Activated CD8-positive, alpha-beta memory T cell treated with anti-CD3 and anti-CD28 coated beads, Interleukin-2, amount 50 U/mL, for 24 hours (primary cell): ENCODE measurements around the gene EVC.
"Not testable (repeated sequence)": the region's sequence is repeated elsewhere in the genome, so short reads cannot be mapped to it uniquely, and the experiment has no call there.

Source experiments
- DNase-seq: peaks from one replicate; pipeline ENCODE4 v3.0.0-alpha.2; 2020; ENCODE audit errors: extremely low read depth

EVC gene

GRCh38 chr4:5842456-5842855 lies 131.5 kb downstream of the EVC start:
- no peak for DNase-seq

DNA sequence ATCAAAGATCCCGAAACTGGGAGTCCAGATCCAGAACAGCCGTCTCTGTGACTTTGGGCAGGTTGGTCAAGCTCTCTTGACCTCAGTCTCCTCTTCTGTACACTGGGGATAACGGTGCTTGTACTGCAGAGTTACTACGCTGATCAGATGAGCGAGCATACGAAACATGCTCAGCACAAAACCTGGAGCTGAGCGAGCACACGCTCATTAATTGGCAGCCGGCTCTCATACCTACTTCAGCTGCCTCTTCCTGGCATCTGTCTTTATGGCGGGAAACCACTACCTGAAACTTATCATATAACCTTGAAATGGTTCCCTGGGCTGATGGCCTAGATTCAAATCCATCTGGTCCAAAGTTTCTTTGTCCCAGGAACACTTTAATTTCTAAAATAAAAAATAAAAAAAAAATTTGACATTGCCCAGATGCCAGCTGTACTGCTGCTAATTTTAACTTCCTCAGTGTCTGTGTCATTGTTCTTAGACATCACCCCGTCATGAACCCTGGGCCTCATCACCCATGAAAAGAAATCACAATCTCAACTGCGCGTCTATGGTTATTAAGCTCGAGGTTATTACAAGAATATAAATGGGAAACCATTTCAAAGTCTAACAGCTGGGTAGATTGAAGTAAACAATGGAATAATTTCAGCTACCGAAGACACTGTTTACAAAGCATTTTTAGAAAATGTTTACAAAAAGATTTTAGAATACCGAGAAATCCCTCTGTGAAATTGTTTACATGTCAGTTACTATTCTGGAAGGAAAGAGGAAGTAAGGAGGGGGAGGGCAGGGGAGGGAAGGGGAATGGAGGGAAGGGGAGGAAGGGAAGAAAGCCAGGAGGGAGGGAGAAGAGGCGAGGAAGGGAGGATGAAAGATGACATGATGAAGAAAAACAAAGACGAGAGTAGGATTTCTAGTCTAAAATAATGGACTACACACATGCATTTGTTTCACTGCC lies 132.9 kb downstream of the EVC start:
- DNase-seq: no peak

DNA sequence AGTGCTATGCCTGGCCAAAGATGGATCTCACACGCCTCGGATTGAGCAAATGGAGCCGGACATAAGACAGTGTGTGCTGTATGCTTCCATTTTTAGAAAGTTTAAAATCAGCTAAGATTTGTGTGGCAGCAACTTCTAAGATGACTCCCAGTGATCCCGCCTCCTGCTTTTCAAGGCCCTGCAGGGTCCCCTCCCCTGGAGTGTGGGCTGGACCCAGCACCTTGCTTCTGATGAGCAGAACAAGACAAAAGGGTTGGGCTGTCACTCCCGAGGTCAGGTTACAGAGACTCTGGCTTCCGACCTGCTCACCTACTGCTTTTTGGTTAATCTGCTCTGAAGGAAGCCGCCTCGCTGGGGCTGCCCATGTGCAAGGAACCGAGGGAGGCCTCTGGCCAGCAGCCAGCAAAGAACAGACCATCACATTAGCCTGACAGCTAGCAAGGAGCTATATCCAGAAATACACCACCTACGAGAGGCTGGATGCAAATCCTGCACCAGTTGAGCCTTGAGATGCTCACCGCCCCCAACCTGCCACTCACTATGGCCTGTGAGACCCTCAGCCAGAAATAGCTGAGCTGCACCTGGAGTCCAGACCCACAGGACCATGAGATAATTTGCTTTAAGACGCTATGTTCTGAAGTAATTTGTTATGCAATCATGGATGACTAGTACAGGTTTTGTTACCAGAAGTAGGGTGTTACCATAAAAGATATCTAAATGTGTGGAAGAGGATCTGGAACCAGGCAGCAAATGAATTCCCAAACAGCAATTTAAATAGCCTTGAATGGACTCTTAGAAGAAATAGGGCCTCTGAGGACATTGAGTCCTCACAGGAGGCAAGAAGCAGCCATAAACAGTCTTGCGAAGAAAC lies 134.3 kb downstream of the EVC start:
- DNase-seq: no peak

DNA sequence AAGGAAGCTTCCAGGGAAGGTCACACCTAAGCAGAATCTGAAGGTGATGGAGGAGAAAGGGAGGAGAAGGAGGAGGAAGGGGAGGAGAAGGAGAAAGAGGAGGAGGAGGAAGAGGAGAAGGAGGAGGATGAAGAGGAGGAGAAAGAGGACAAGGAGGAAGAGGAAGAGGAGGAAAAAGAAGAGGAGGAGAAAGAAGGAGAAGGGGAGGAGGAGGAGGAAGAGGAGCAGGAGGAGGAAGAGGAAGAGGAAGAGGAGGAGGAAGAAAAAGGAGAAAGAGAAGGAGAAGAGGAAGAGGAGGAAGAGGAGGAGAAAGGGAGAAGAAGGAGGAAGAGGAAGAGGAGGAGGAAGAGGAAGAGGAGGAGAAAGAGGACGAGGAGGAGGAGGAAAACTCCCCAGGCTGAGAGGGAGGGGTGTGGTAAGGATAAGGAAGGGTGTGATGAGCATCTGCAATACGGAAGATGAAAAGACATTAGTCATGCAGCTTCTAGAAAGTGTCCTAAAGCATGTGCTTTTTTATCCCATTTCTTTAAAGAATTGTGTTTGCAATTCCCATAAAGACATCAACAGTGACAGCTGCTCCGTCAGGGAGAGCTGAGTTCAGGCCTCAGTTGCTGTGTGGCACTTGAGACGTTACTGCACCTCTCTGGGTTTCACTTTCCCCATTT lies 140.8 kb downstream of the EVC start:
- DNase-seq: no peak

DNA sequence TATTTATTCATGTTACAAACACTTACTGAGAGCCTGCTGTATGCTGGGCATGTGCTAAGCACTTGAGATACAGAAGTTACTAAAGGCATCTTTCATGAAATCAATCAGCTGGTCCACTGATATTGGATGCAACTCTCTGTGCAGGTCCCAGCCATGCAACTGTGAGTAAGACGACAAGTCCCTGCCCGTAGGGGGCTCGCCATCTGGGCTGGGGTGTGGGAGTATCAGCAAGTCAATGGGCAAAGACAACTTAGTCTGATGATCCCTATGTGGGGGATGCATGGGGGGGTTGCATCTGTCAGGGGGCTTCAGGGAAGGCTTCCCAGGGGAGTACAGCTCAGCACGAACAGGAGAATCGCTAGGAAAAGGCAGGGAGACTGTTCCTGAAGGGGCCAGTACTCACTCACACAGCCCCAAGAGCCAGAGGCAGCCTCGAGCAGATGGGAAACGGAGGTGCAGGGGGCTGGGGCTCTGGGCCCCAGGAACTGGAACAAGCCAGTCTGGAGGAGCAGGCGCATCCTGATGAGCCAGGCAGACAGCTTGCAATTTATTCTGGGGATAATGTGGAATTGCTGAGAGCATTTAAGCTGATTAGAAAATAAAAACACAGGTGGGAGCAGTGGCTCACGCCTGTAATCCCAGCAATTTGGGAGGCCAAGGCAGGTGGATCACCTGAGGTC lies 141.7 kb downstream of the EVC start:
- no peak for DNase-seq

DNA sequence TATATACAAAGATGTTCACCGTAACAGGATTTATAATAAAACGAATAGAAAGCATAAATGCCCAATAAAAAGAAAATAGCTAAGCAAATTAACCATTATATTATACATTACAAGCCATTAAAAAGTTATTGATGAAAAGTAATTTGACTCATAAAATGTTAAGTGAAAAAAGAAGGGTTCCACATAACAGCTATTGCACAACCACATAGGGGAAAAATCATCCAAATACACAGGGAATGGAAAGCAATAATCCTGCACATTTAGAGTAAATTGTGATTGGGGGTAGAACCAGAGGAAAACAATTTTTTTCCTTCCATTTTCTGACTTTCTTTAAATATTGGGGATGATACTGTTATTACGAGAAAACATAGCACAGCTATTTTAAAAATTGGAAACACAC lies 143.9 kb downstream of the EVC start:
- no peak for DNase-seq

DNA sequence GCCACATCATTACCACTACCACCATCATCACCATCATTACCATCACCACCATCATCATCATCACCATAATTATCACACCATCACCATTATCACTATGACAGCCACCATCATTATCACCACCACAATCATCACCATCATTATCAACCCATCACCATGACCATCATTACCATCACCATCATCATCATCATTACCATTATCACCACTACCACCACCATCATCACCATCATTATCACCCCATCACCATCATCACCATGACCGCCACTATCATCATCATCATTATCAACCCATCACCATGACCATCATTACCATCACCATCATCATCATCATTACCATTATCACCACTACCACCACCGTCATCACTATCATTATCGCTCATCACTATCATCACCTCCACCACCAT lies 145.4 kb downstream of the EVC start:
- not testable (repeated sequence) for DNase-seq

GRCh38 chr4:5857199-5857598 lies 146.2 kb downstream of the EVC start:
- no peak for DNase-seq

DNA sequence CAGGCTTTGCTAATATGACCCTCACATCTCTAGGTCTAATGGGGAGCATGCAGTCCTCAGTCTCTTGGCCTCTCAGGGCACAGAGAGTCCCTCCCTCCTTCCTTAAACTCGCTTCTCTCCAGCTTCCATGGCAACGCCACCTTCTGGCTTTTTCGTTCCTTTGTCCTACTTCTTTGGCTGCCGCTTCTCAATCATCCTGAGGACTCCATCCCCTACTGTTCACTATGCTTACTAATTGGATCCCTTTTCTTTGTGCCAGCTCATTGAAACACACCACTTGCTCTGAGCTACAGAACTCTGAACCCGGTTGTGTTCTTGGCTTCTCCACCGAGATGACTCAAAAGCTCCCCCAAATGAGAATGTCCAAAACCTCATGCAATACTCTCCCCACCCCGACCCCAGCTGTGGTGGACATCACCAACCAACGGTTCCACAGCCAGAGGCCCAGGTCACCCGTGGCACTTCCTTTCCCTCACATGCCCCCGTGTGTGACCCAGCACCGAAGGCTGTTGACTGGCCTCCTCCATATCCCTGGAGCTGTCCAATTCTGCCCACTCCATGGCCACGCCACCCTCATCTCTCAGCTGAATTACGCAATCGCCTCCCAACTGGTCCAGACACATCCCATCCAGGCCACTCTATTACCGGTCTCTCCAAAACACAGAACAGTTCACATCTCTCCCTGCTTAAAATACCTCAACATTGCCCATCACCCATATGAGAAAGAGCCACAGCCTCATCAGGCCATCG lies 147.2 kb downstream of the EVC start:
- DNase-seq: no peak

DNA sequence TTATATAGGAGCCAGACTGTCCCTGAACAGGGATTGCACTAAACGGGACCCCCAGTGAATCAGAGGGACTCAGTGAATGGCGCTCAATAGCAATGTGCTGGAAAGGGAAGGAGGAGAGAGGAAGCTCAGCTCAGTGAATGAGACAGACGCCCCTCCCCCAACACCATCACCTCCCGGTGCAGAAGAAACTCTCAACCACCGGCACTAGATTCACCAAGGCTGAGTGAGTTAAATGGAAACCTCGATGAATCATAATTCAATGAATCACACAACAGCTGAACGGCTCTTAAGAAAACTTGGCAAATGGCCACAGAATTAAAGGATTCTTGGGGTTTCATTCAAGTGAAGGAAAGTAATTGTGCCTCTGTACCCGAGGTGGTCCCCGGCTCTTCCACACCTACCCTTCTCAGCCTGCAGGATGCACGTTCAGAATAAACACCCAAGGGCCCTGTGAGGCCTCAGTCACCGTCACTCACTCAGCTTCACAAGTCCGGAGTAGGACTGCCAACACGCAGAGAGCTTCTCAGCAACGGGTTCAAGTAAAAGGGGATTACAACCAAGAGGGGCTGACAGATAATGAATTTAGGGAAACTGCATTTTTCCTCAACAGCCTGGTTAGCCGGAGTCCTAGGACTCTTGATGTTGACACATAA lies 152.6 kb downstream of the EVC start:
- peak; percentile 15 for DNase-seq
